ENCODE results near the gene JARID2. TPM values are rescaled to one million over a fixed set of nuclear protein-coding genes. Genes with fewer than 3 reads are reported as not detected.

JARID2 gene
- total and polyA plus RNA-seq, 10 of the 15 experiments (the other 5 are each of a cell fraction or from before 2014, with no cell fraction given), result 4.2 to 21.6 (median 11.7) TPM

GRCh38 chr6:15378866-15379265 lies 133.0 kb downstream of the JARID2 start (continued):
- TF ChIP-seq TAF1 (IDR thresholded peaks at IDR 0.05; ENCODE audit: borderline replicate concordance, low read depth, low read length) (no peak), TCF7 (IDR thresholded peaks at IDR 0.05; ENCODE audit: borderline replicate concordance) (no peak)

GRCh38 chr6:15380351-15380750 lies 134.5 kb downstream of the JARID2 start:
- DNase-seq (ENCODE audit: low read depth, low spot score) (no peak), FAIRE-seq (no peak), ATAC-seq (no peak)
- no peak overlapping the region for H2AFZ ChIP-seq (ENCODE audit: control insufficient read depth, low read depth, low read length)
- H3K27ac ChIP-seq (ENCODE audit: control insufficient read depth, insufficient read depth), result no peak overlapping the region
- no peak for TF ChIP-seq KLF5 (IDR thresholded peaks at IDR 0.05; ENCODE audit: partially characterized antibody)
- TF ChIP-seq WRNIP1 (IDR thresholded peaks at IDR 0.05; ENCODE audit: borderline replicate concordance, low read depth, low read length), result no peak
- no peak for TF ChIP-seq MEF2A (IDR thresholded peaks at IDR 0.05; ENCODE audit: insufficient read depth, low read depth, low read length)
- TF ChIP-seq NFYA (IDR thresholded peaks at IDR 0.05; ENCODE audit: borderline replicate concordance, low read depth, low read length), result no peak
- no peak for TF ChIP-seq MAX (IDR thresholded peaks at IDR 0.05; ENCODE audit: low read depth, low read length)
- TF ChIP-seq POLR2AphosphoS2 (IDR thresholded peaks at IDR 0.05; ENCODE audit: low read depth, low read length), result no peak
- no peak for TF ChIP-seq RELB (IDR thresholded peaks at IDR 0.05; ENCODE audit: low read depth)
- no peak for TF ChIP-seq PML (IDR thresholded peaks at IDR 0.05; ENCODE audit: low read length)
- TF ChIP-seq ZNF384 (IDR thresholded peaks at IDR 0.05; ENCODE audit: borderline replicate concordance, low read depth, low read length), result no peak
- no peak for TF ChIP-seq SMARCA5 (IDR thresholded peaks at IDR 0.05)
- no peak for TF ChIP-seq SP1 (IDR thresholded peaks at IDR 0.05; ENCODE audit: low read depth, low read length)
- TF ChIP-seq SUZ12 (IDR thresholded peaks at IDR 0.05; ENCODE audit: unreplicated experiment), result no peak
- TF ChIP-seq ZNF274 (IDR thresholded peaks at IDR 0.05; ENCODE audit: insufficient read depth, insufficient read length), result no peak
- TF ChIP-seq RAD51 (IDR thresholded peaks at IDR 0.05), result no peak
- ChIA-PET RAD21 (ENCODE audit: unreplicated experiment) (no interaction called here), CTCF (interaction anchor here (0.5 kb wide), 1 partner anchor 8 kb away, joined by 4 read pairs; no protein-coding TSS in a partner anchor), POLR2A (interaction anchor here (0.6 to 1.6 kb wide), 3 partner anchors 9 to 208 kb away, joined by 3 to 4 read pairs (median 4); no protein-coding TSS in a partner anchor), SMC1A (ENCODE audit: uncharacterized antibody, unreplicated experiment) (interaction anchor here (1.1 to 3.6 kb wide), 3 partner anchors 9 to 41 kb away, joined by 3 to 24 read pairs (median 6); no protein-coding TSS in a partner anchor)
- H3K36me3 ChIP-seq (ENCODE audit: control insufficient read depth in 2 of 2, insufficient read depth in 2 of 2, low read length in 1 of 2), result peaks cover 0 to 7% of the 10 kb centered on the region in 2 experiments; a peak in 3 of 4 replicates
- H3K4me1 ChIP-seq (ENCODE audit: control insufficient read depth, insufficient read depth, low read length), result peaks cover 21% of the 10 kb centered on the region
- H3K9ac ChIP-seq (ENCODE audit: control insufficient read depth, insufficient read depth, low read length), result no peak overlapping the region
- H3K79me2 ChIP-seq (ENCODE audit: control insufficient read depth, insufficient read depth, low read length), result peaks cover 70% of the 10 kb centered on the region
- BruUV-seq (replicated peaks), result no TSS peak
- 97% methylated on average over 4 of the region's 4 CpGs for WGBS (ENCODE audit: insufficient coverage, insufficient replicate concordance, low lambda C conversion rate, missing lambda C conversion rate)
- no peaks in the 10 kb centered on the region; the same call in 1 of the 2 replicates for H4K20me1 ChIP-seq (ENCODE audit: control insufficient read depth, insufficient read depth)
- intact Hi-C loops (cut with micrococcal nuclease; ENCODE audit: unreplicated experiment) (no loop called here), in situ Hi-C loops (cut with MboI) (loop anchor here (10.0 kb wide), 1 partner anchor 1166 kb away; no protein-coding TSS in a partner anchor)
- H3K27me3 ChIP-seq (replicated peaks in 1 of 2; ENCODE audit: control insufficient read depth in 2 of 2, insufficient read depth in 2 of 2, low read length in 1 of 2), result no peaks in the 10 kb centered on the region
- no peak overlapping the region for H3K4me2 ChIP-seq (ENCODE audit: control insufficient read depth, insufficient read depth)
- H3K4me3 ChIP-seq, result no peak overlapping the region
- H3K9me3 ChIP-seq (replicated peaks; ENCODE audit: control insufficient read depth, insufficient read depth, low read length), result no peaks in the 10 kb centered on the region
